Measurements from ENCODE around the gene KIAA0232. TPM values are rescaled to one million over a fixed set of nuclear protein-coding genes. Genes with fewer than 3 reads are reported as not detected.

The KIAA0232 gene
- total and polyA plus RNA-seq, 4 donors: 8.9 to 34.4 (median 18.5) TPM

GRCh38 chr4:6856391-6856790 lies 73.9 kb downstream of the KIAA0232 start:
- WGBS: 97% methylated on average over 2 of the region's 2 CpGs
- Histone ChIP-seq H3K27ac (ENCODE audit: low read depth in 1 of 2, low read length in 2 of 2) (no peak overlapping the region), H3K4me3 (ENCODE audit: low read depth in 1 of 3, low read length in 3 of 3) (no peak overlapping the region), H3K27me3 (ENCODE audit: control insufficient read depth in 4 of 4, insufficient read depth in 4 of 4, low read length in 3 of 4) (no peaks in the 10 kb centered on the region), H3K9me3 (ENCODE audit: control insufficient read depth in 4 of 4, low read length in 3 of 4) (peaks cover 0 to 2% (median under 1%) of the 10 kb centered on the region in 4 donors), H3K36me3 (ENCODE audit: control insufficient read depth in 4 of 4, insufficient read depth in 3 of 4, low read depth in 1 of 4, low read length in 3 of 4) (peaks cover 9 to 36% (median 15%) of the 10 kb centered on the region in 4 donors), H3K4me1 (ENCODE audit: control insufficient read depth in 4 of 4, insufficient read depth in 4 of 4, low read length in 3 of 4) (peaks cover 3 to 7% (median 4%) of the 10 kb centered on the region in 4 donors), H3K9ac (ENCODE audit: low read depth in 1 of 2, low read length in 2 of 2) (peak overlapping the region in 1 of 2 donors; percentile 60)
- TF ChIP-seq EGR1 (IDR thresholded peaks at IDR 0.05; ENCODE audit: low read depth in 2 of 2) (no peak), TAF1 (conservative IDR thresholded peaks at IDR 0.05) (no peak), ATF3 (IDR thresholded peaks at IDR 0.05) (no peak), HNF4A (conservative IDR thresholded peaks at IDR 0.05) (no peak), SP1 (IDR thresholded peaks at IDR 0.05) (no peak), NR2F2 (IDR thresholded peaks at IDR 0.05) (no peak), GABPA (IDR thresholded peaks at IDR 0.05 in 1 of 2, conservative IDR thresholded peaks at IDR 0.05 in 1 of 2) (no peak), FOXA1 (IDR thresholded peaks at IDR 0.05) (no peak), MAX (IDR thresholded peaks at IDR 0.05) (no peak), RAD21 (IDR thresholded peaks at IDR 0.05) (no peak), RXRA (IDR thresholded peaks at IDR 0.05) (no peak), HNF4G (IDR thresholded peaks at IDR 0.05) (no peak), JUND (IDR thresholded peaks at IDR 0.05) (no peak)
- TF ChIP-seq, protein P1, sequence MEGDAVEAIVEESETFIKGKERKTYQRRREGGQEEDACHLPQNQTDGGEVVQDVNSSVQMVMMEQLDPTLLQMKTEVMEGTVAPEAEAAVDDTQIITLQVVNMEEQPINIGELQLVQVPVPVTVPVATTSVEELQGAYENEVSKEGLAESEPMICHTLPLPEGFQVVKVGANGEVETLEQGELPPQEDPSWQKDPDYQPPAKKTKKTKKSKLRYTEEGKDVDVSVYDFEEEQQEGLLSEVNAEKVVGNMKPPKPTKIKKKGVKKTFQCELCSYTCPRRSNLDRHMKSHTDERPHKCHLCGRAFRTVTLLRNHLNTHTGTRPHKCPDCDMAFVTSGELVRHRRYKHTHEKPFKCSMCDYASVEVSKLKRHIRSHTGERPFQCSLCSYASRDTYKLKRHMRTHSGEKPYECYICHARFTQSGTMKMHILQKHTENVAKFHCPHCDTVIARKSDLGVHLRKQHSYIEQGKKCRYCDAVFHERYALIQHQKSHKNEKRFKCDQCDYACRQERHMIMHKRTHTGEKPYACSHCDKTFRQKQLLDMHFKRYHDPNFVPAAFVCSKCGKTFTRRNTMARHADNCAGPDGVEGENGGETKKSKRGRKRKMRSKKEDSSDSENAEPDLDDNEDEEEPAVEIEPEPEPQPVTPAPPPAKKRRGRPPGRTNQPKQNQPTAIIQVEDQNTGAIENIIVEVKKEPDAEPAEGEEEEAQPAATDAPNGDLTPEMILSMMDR (IDR thresholded peaks at IDR 0.05; ENCODE audit: low read depth, low read length, missing input control): no peak
- TF ChIP-seq, protein P2, sequence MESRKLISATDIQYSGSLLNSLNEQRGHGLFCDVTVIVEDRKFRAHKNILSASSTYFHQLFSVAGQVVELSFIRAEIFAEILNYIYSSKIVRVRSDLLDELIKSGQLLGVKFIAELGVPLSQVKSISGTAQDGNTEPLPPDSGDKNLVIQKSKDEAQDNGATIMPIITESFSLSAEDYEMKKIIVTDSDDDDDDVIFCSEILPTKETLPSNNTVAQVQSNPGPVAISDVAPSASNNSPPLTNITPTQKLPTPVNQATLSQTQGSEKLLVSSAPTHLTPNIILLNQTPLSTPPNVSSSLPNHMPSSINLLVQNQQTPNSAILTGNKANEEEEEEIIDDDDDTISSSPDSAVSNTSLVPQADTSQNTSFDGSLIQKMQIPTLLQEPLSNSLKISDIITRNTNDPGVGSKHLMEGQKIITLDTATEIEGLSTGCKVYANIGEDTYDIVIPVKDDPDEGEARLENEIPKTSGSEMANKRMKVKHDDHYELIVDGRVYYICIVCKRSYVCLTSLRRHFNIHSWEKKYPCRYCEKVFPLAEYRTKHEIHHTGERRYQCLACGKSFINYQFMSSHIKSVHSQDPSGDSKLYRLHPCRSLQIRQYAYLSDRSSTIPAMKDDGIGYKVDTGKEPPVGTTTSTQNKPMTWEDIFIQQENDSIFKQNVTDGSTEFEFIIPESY (IDR thresholded peaks at IDR 0.05): no peak
- TF ChIP-seq, protein P3, sequence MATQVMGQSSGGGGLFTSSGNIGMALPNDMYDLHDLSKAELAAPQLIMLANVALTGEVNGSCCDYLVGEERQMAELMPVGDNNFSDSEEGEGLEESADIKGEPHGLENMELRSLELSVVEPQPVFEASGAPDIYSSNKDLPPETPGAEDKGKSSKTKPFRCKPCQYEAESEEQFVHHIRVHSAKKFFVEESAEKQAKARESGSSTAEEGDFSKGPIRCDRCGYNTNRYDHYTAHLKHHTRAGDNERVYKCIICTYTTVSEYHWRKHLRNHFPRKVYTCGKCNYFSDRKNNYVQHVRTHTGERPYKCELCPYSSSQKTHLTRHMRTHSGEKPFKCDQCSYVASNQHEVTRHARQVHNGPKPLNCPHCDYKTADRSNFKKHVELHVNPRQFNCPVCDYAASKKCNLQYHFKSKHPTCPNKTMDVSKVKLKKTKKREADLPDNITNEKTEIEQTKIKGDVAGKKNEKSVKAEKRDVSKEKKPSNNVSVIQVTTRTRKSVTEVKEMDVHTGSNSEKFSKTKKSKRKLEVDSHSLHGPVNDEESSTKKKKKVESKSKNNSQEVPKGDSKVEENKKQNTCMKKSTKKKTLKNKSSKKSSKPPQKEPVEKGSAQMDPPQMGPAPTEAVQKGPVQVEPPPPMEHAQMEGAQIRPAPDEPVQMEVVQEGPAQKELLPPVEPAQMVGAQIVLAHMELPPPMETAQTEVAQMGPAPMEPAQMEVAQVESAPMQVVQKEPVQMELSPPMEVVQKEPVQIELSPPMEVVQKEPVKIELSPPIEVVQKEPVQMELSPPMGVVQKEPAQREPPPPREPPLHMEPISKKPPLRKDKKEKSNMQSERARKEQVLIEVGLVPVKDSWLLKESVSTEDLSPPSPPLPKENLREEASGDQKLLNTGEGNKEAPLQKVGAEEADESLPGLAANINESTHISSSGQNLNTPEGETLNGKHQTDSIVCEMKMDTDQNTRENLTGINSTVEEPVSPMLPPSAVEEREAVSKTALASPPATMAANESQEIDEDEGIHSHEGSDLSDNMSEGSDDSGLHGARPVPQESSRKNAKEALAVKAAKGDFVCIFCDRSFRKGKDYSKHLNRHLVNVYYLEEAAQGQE (IDR thresholded peaks at IDR 0.05): no peak
- no peak for DNase-seq (ENCODE audit: low spot score)
